Transverse colon (tissue), 4 donors: Measurements from ENCODE around the gene STK32B. TPM values are rescaled to one million over a fixed set of nuclear protein-coding genes. Genes with fewer than 3 reads are reported as not detected.

Experiments used
- DNase-seq: peaks from one replicate; pipeline ENCODE4 v3.0.0-alpha.2; 2019
- H3K27ac ChIP-seq, 4 donors: fragments of 200-600 bp; sonication (generic); 2 replicates each; pipeline ENCODE4 v1.5.1; 2016 to 2018; ENCODE audit warnings: inconsistent platforms in 4 of 4
- H3K27me3 ChIP-seq: fragments of 200-600 bp; sonication (generic); 2 replicates; pipeline ENCODE4 v1.5.1; 2017; ENCODE audit warnings: inconsistent platforms
- H3K36me3 ChIP-seq, 4 donors: fragments of 200-600 bp; sonication (generic); 2 replicates each; pipeline ENCODE4 v1.5.1; 2017 to 2019; ENCODE audit warnings: inconsistent platforms in 4 of 4
- H3K4me1 ChIP-seq, 4 donors: fragments of 200-600 bp; sonication (generic); 2 replicates each; pipeline ENCODE4 v1.5.1; 2017 to 2020; ENCODE audit warnings: inconsistent platforms in 4 of 4
- H3K4me3 ChIP-seq, 4 donors: fragments of 200-600 bp; sonication (generic); 1 replicate in 1 of 4; 2 replicates in 3 of 4; pipeline versions ENCODE4 v1.5.1 to v1.6.1; 2017 to 2019; ENCODE audit warnings: inconsistent platforms in 4 of 4
- H3K9me3 ChIP-seq, 2 donors: fragments of 200-600 bp; sonication (generic); 2 replicates each; pipeline ENCODE4 v1.5.1; 2017 to 2019; ENCODE audit warnings: inconsistent platforms in 2 of 2
- CTCF ChIP-seq, 5 experiments: fragments of 200-600 bp in 3 of 5; fragments of 450-650 bp in 2 of 5; sonication (generic) in 3 of 5; IDR thresholded peaks; 1 replicate in 2 of 5; 2 replicates in 3 of 5; pipeline ENCODE4 v1.5.1; 2016 to 2017; ENCODE audit warnings: antibody characterized with exemption in 5 of 5, inconsistent platforms in 3 of 5, mild to moderate bottlenecking in 2 of 5, moderate library complexity in 1 of 5
- EP300 ChIP-seq: sonication (generic); formaldehyde crosslinking; IDR thresholded peaks from one replicate; pipeline ENCODE4 v1.6.1; 2017; ENCODE audit warnings: antibody characterized with exemption, low read depth
- POLR2A ChIP-seq: fragments of 450-650 bp; IDR thresholded peaks from one replicate; pipeline ENCODE4 v1.6.1; 2016; ENCODE audit warnings: antibody characterized with exemption, mild to moderate bottlenecking, moderate library complexity
- POLR2AphosphoS5 ChIP-seq, 3 donors: sonication (generic); formaldehyde crosslinking; IDR thresholded peaks; one replicate each; pipeline ENCODE4 v1.6.1; 2016; ENCODE audit warnings: antibody characterized with exemption in 3 of 3
- WGBS, 2 donors: methylation state at CpG; one replicate each; pipeline ENCODE4 v1.1.5; 2018; ENCODE audit warnings: low coverage in 1 of 2; 5-methylcytosine and 5-hydroxymethylcytosine counted together
- in situ Hi-C, 4 donors: fragments of 200-750 bp; cut with MboI; loops; one replicate each; pipeline versions ENCODE4 v1.15.0 to v1.15.1; 2017; ENCODE audit warnings: low sequenced_read_pairs in 3 of 4, low pct_ligation_motif_present in 1 of 4, low pct_unique_long_range_greater_than_20kb in 1 of 4
- intact Hi-C: fragments of 100-400 bp; cut with DNase I; formaldehyde crosslinking; loops from one replicate; pipeline ENCODE4 v1.15.1; 2023; ENCODE audit warnings: low total_unique reads
- total RNA-seq, 4 donors: library from RNA; depleted of rRNA; stranded (reverse); fragments of >200 nt; gene quantifications; one replicate each; pipeline ENCODE4 v1.1.0, GENCODE V29; 2016

The STK32B gene
- total RNA-seq, 4 donors from 2014 or later, result 0.37 to 1.1 (median 0.64) TPM

- in situ Hi-C loops, result no loop called here
- Histone ChIP-seq H3K4me3 (no peak overlapping the region), H3K27ac (no peak overlapping the region), H3K27me3 (no peaks in the 10 kb centered on the region), H3K4me1 (no peaks in the 10 kb centered on the region), H3K36me3 (no peaks in the 10 kb centered on the region), H3K9me3 (no peaks in the 10 kb centered on the region)
- no peak for DNase-seq
- intact Hi-C loops, result loop anchor here (10.0 kb wide), 1 partner anchor 149 kb away; no protein-coding TSS in a partner anchor
- 72 to 89% methylated on average over 1 to 3 of the region's 3 CpGs for WGBS, 2 donors
- TF ChIP-seq CTCF (IDR thresholded peaks at IDR 0.05), result no peak
- TF ChIP-seq EP300, result no peak
- TF ChIP-seq POLR2AphosphoS5 (IDR thresholded peaks at IDR 0.05), result no peak
- no peak for TF ChIP-seq POLR2A
Observed at GRCh38 chr4:5143306-5143861, 92.1 kb downstream of the STK32B start.

- TF ChIP-seq CTCF (IDR thresholded peaks at IDR 0.05), result no peak
- no peak for TF ChIP-seq POLR2AphosphoS5 (IDR thresholded peaks at IDR 0.05)
- no peak for TF ChIP-seq EP300
- TF ChIP-seq POLR2A, result no peak
- H3K27me3 ChIP-seq, result no peaks in the 10 kb centered on the region
- no peak for DNase-seq
- H3K27ac ChIP-seq, result no peak overlapping the region
- intact Hi-C loops (loop anchor here (10.0 kb wide), 1 partner anchor 149 kb away; no protein-coding TSS in a partner anchor), in situ Hi-C loops (no loop called here)
- no peaks in the 10 kb centered on the region for H3K9me3 ChIP-seq
- 0 to 83% methylated on average over 1 to 4 of the region's 4 CpGs for WGBS, 2 donors
- H3K36me3 ChIP-seq, result no peaks in the 10 kb centered on the region
- no peaks in the 10 kb centered on the region for H3K4me1 ChIP-seq
- no peak overlapping the region for H3K4me3 ChIP-seq
Observed at GRCh38 chr4:5143940-5144339, 92.7 kb downstream of the STK32B start.

GRCh38 chr4:5144384-5144783 lies 93.1 kb downstream of the STK32B start:
- H3K9me3 ChIP-seq, result no peaks in the 10 kb centered on the region
- H3K27me3 ChIP-seq, result no peaks in the 10 kb centered on the region
- DNase-seq, result no peak
- WGBS, 2 donors, result 40 to 84% methylated on average over 1 to 2 of the region's 2 CpGs
- TF ChIP-seq EP300, result no peak
- TF ChIP-seq CTCF (IDR thresholded peaks at IDR 0.05), result no peak
- TF ChIP-seq POLR2AphosphoS5 (IDR thresholded peaks at IDR 0.05), result no peak
- TF ChIP-seq POLR2A, result no peak
- no peak overlapping the region for H3K27ac ChIP-seq
- in situ Hi-C loops, result no loop called here
- H3K36me3 ChIP-seq, result no peaks in the 10 kb centered on the region
- H3K4me3 ChIP-seq, result no peak overlapping the region
- intact Hi-C loops, result loop anchor here (10.0 kb wide), 1 partner anchor 150 kb away; no protein-coding TSS in a partner anchor
- H3K4me1 ChIP-seq, result no peaks in the 10 kb centered on the region

- TF ChIP-seq EP300 (no peak), POLR2A (no peak), CTCF (IDR thresholded peaks at IDR 0.05) (no peak), POLR2AphosphoS5 (IDR thresholded peaks at IDR 0.05) (no peak)
- H3K36me3 ChIP-seq, result no peaks in the 10 kb centered on the region
- DNase-seq, result no peak
- intact Hi-C loops, result loop anchor here (10.0 kb wide), 1 partner anchor 151 kb away; no protein-coding TSS in a partner anchor
- 80 to 93% methylated on average over 5 to 6 of the region's 6 CpGs for WGBS, 2 donors
- H3K27ac ChIP-seq, result no peak overlapping the region
- in situ Hi-C loops, result no loop called here
- no peaks in the 10 kb centered on the region for H3K27me3 ChIP-seq
- no peaks in the 10 kb centered on the region for H3K4me1 ChIP-seq
- no peaks in the 10 kb centered on the region for H3K9me3 ChIP-seq
- no peak overlapping the region for H3K4me3 ChIP-seq
Observed at GRCh38 chr4:5146248-5146647, 95.0 kb downstream of the STK32B start.
